GM12878 (cell line): Measurements from ENCODE around the gene LNX2. TPM values are rescaled to one million over a fixed set of nuclear protein-coding genes. Genes with fewer than 3 reads are reported as not detected.

Experiments used
- ATAC-seq: fragments of 200-7000 bp; cut with Tn5 transposase; 3 replicates; pipeline ENCODE4 v1.9.1; 2020; ENCODE audit warnings: mild to moderate bottlenecking, moderate library complexity
- BruUV-seq: library from RNA; stranded (reverse); fragments of 400-500 nt; replicated peaks from 2 replicates; lab custom pipeline; 2021; lab: Mats Ljungman, UMichigan
- CTCF ChIA-PET: fragments of 300-600 bp; sonication (Branson Sonifier 250); formaldehyde crosslinking; extraction: SDS; loops from one replicate; lab custom pipeline; 2021; ENCODE audit warnings: inconsistent platforms; lab: Yijun Ruan, JAX
- POLR2A ChIA-PET: fragments of 350-600 bp; formaldehyde crosslinking; extraction: SDS; loops from one replicate; lab custom pipeline; 2021; ENCODE audit warnings: inconsistent platforms; lab: Charles Lee
- RAD21 ChIA-PET: fragments of 300-600 bp; sonication (Branson Sonifier 250); formaldehyde crosslinking; loops from one replicate; lab custom pipeline; 2023; ENCODE audit warnings: antibody characterized with exemption; ENCODE audit not compliant: unreplicated experiment; lab: Charles Lee
- SMC1A ChIA-PET: fragments of 300-600 bp; sonication (Branson Sonifier 250); formaldehyde crosslinking; loops from one replicate; lab custom pipeline; 2023; ENCODE audit not compliant: unreplicated experiment, uncharacterized antibody; lab: Charles Lee
- DNase-seq: peaks from one replicate; pipeline ENCODE4 v3.0.0-alpha.2; 2011; ENCODE audit warnings: low read depth, low spot score
- FAIRE-seq: peaks from 3 replicates; lab custom pipeline; 2011; peaks lifted over from hg19 to GRCh38; lab: Jason Lieb, UNC
- H2AFZ ChIP-seq: 2 replicates; pipeline ENCODE4 v1.6.0; 2011; ENCODE audit warnings: low read depth, low read length, control low read depth; ENCODE audit not compliant: control insufficient read depth
- H3K27ac ChIP-seq: 2 replicates; pipeline ENCODE4 v1.5.1; 2011; ENCODE audit warnings: control low read depth; ENCODE audit not compliant: control insufficient read depth, insufficient read depth
- H3K27me3 ChIP-seq, 2 experiments: replicated peaks in 1 of 2; 2 replicates each; pipeline versions ENCODE4 v1.6.0 to v1.6.1; 2011; ENCODE audit warnings: low read length in 1 of 2; ENCODE audit not compliant: control insufficient read depth in 2 of 2, insufficient read depth in 2 of 2
- H3K36me3 ChIP-seq, 2 experiments: 2 replicates each; pipeline ENCODE4 v1.5.1; 2011; ENCODE audit warnings: low read length in 1 of 2; ENCODE audit not compliant: control insufficient read depth in 2 of 2, insufficient read depth in 2 of 2
- H3K4me1 ChIP-seq: 2 replicates; pipeline ENCODE4 v1.6.1; 2011; ENCODE audit warnings: mild to moderate bottlenecking, low read length, moderate library complexity, mixed read lengths; ENCODE audit not compliant: control insufficient read depth, insufficient read depth
- H3K4me2 ChIP-seq: 2 replicates; pipeline ENCODE4 v1.6.0; 2011; ENCODE audit warnings: control low read depth; ENCODE audit not compliant: control insufficient read depth, insufficient read depth
- H3K4me3 ChIP-seq: fragments of 200-600 bp; sonication (generic); 2 replicates; pipeline ENCODE4 v1.5.1; 2016
- H3K79me2 ChIP-seq: 2 replicates; pipeline ENCODE4 v1.6.0; 2011; ENCODE audit warnings: low read length; ENCODE audit not compliant: control insufficient read depth, insufficient read depth
- H3K9ac ChIP-seq: 2 replicates; pipeline ENCODE4 v1.8.0; 2011; ENCODE audit warnings: low read length, control low read depth, mixed read lengths; ENCODE audit not compliant: control insufficient read depth, insufficient read depth
- H3K9me3 ChIP-seq: replicated peaks from 3 replicates; pipeline ENCODE4 v1.5.1; 2011; ENCODE audit warnings: mild to moderate bottlenecking, low read length; ENCODE audit not compliant: control insufficient read depth, insufficient read depth
- H4K20me1 ChIP-seq: 2 replicates; pipeline ENCODE4 v1.6.0; 2011; ENCODE audit not compliant: control insufficient read depth, insufficient read depth
- CBX5 ChIP-seq: sonication (generic); IDR thresholded peaks from 2 replicates; pipeline ENCODE4 v1.6.1; 2016; ENCODE audit warnings: low read depth, moderate library complexity, mild to moderate bottlenecking, inconsistent platforms
- GABPA ChIP-seq: IDR thresholded peaks from 2 replicates; pipeline ENCODE4 v1.6.1; 2014; ENCODE audit warnings: antibody characterized with exemption, low read depth, mild to moderate bottlenecking, inconsistent platforms
- PKNOX1 ChIP-seq: fragments of 450-650 bp; IDR thresholded peaks from 2 replicates; pipeline ENCODE4 v1.6.1; 2016; ENCODE audit warnings: mild to moderate bottlenecking
- SMAD1 ChIP-seq: fragments of 450-650 bp; IDR thresholded peaks from 2 replicates; pipeline ENCODE4 v1.6.1; 2018; ENCODE audit warnings: mild to moderate bottlenecking, low read depth; ENCODE audit not compliant: partially characterized antibody
- WGBS: methylation state at CpG from one replicate; pipeline ENCODE4 v1.1.6; 2016; ENCODE audit warnings: low lambda C conversion rate; ENCODE audit not compliant: insufficient replicate concordance, insufficient coverage; ENCODE audit errors: missing lambda C conversion rate; 5-methylcytosine and 5-hydroxymethylcytosine counted together
- in situ Hi-C: fragments of 300-500 bp; cut with MboI; formaldehyde crosslinking; loops from 9 replicates; pipeline ENCODE4 v1.14.3; 2018; ENCODE audit warnings: mixed read lengths
- intact Hi-C: fragments of 100-400 bp; cut with micrococcal nuclease; formaldehyde crosslinking; loops from one replicate; pipeline ENCODE4 v1.14.2; 2022; ENCODE audit not compliant: unreplicated experiment
- polyA plus RNA-seq, 11 experiments: library from polyadenylated mRNA; depleted of rRNA in 4 of 11; unstranded in 6 of 11; stranded (reverse) in 5 of 11; fragments of >200 nt; fragmentation: Nextera tagmentation in 4 of 11; fragmentation: Illumina TruSeq in 1 of 11; extraction: Ambion mirVana in 4 of 11; extraction: Trizol in 1 of 11; gene quantifications; 1 replicate in 1 of 11; 2 replicates in 10 of 11; pipeline versions ENCODE4 v1.2.1 to v1.2.3, GENCODE V29; 2011 to 2016; ENCODE audit warnings: inconsistent platforms in 2 of 11, missing spikeins in 2 of 11, low read depth in 1 of 11
- total RNA-seq, 4 experiments: library from RNA; depleted of rRNA in 3 of 4; stranded (reverse); fragments of >200 nt in 3 of 4; fragmentation: Illumina TruSeq in 1 of 4; extraction: Trizol in 1 of 4; gene quantifications; 2 replicates each; pipeline versions ENCODE4 v1.2.1 to v1.2.3, GENCODE V29; 2013 to 2021
- TF ChIP-seq, protein P1 (sequence below): fragments of 450-650 bp; IDR thresholded peaks from 2 replicates; pipeline ENCODE4 v1.6.1; 2018; ENCODE audit warnings: mild to moderate bottlenecking, low read depth, moderate library complexity; ENCODE audit not compliant: partially characterized antibody

The LNX2 gene
- total and polyA plus RNA-seq, 10 of the 15 experiments (the other 5 are each of a cell fraction or from before 2014, with no cell fraction given), result 1.3 to 7.7 (median 4.4) TPM

DNA sequence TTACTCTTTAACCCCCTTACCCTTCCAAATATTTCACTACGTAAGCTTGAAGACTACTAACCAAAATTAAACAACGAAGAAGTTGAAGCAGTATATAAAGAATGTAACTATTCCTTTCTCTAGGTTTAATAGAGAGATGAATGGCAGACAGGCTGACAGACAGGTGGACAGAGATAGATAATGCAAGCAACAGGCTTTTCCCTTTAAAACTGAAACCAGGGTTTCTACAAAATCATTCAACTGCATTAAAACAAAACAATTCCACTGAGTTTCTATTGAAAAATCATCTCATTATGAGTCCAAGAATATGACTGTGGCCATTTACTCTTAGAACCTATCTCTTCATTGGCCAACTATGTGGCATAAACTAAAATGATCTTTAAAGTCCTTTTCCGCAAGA lies 15.2 kb downstream of the LNX2 start:
- no peaks in the 10 kb centered on the region for H3K36me3 ChIP-seq
- peaks cover 15% of the 10 kb centered on the region; the same call in 1 of the 2 replicates for H3K4me1 ChIP-seq
- intact Hi-C loops, result no loop called here
- no peaks in the 10 kb centered on the region; the same call in none of the 2 replicates for H3K79me2 ChIP-seq
- H3K9me3 ChIP-seq, result no peaks in the 10 kb centered on the region
- peak overlapping the region; percentile 24; the same call in 1 of the 2 replicates for H3K4me2 ChIP-seq
- in situ Hi-C loops, result no loop called here
- no peaks in the 10 kb centered on the region for H4K20me1 ChIP-seq
- no peak for DNase-seq
- ChIA-PET SMC1A (interaction anchor here (0.7 to 4.1 kb wide), 4 partner anchors 10 to 31 kb away, joined by 3 to 35 read pairs (median 3); partner anchors contain the start of gene LNX2), RAD21 (interaction anchor here (1.7 to 4.2 kb wide), 2 partner anchors 13 to 47 kb away, joined by 4 to 33 read pairs; partner anchors contain the start of gene LNX2), CTCF (interaction anchor here (1.1 to 4.0 kb wide), 3 partner anchors 10 to 15 kb away, joined by 3 to 27 read pairs (median 3); partner anchors contain the start of gene LNX2), POLR2A (interaction anchor here (4.6 kb wide), 1 partner anchor 15 kb away, joined by 55 read pairs; the partner anchor contains the start of genes LNX2 and POLR1D)
- H3K9ac ChIP-seq, result no peak overlapping the region
- TF ChIP-seq PKNOX1 (peak; percentile 68), SMAD1 (no peak)
- no peak overlapping the region for H3K4me3 ChIP-seq
- BruUV-seq, result no TSS peak
- no peak overlapping the region for H3K27ac ChIP-seq
- peak; percentile 7 for FAIRE-seq
- no peaks in the 10 kb centered on the region for H3K27me3 ChIP-seq
- WGBS, result 79% methylated on average over 3 of the region's 3 CpGs
- ATAC-seq, result peak; percentile 72
- H2AFZ ChIP-seq, result no peak overlapping the region

GRCh38 chr13:27601803-27602202 lies 18.5 kb downstream of the LNX2 start:
- intact Hi-C loops (no loop called here), in situ Hi-C loops (no loop called here)
- Histone ChIP-seq H2AFZ (no peak overlapping the region), H3K27ac (no peak overlapping the region), H3K9ac (no peak overlapping the region), H4K20me1 (no peaks in the 10 kb centered on the region), H3K9me3 (no peaks in the 10 kb centered on the region), H3K79me2 (no peaks in the 10 kb centered on the region; the same call in none of the 2 replicates), H3K4me2 (no peak overlapping the region), H3K27me3 (no peaks in the 10 kb centered on the region), H3K4me1 (peaks cover 7% of the 10 kb centered on the region; the same call in 1 of the 2 replicates)
- no peak for DNase-seq
- POLR2A ChIA-PET, result interaction anchor here (0.7 to 1.1 kb wide), 2 partner anchors 8 to 41 kb away, joined by 3 to 9 read pairs; no protein-coding TSS in a partner anchor
- RAD21 ChIA-PET, result no interaction called here
- CTCF ChIA-PET, result interaction anchor here (1.2 kb wide), 1 partner anchor 31 kb away, joined by 4 read pairs; no protein-coding TSS in a partner anchor
- no peak for FAIRE-seq
- 60% methylated on average over 2 of the region's 2 CpGs for WGBS
- no peak for ATAC-seq
- TF ChIP-seq GABPA, result no peak
- TF ChIP-seq, protein P1, sequence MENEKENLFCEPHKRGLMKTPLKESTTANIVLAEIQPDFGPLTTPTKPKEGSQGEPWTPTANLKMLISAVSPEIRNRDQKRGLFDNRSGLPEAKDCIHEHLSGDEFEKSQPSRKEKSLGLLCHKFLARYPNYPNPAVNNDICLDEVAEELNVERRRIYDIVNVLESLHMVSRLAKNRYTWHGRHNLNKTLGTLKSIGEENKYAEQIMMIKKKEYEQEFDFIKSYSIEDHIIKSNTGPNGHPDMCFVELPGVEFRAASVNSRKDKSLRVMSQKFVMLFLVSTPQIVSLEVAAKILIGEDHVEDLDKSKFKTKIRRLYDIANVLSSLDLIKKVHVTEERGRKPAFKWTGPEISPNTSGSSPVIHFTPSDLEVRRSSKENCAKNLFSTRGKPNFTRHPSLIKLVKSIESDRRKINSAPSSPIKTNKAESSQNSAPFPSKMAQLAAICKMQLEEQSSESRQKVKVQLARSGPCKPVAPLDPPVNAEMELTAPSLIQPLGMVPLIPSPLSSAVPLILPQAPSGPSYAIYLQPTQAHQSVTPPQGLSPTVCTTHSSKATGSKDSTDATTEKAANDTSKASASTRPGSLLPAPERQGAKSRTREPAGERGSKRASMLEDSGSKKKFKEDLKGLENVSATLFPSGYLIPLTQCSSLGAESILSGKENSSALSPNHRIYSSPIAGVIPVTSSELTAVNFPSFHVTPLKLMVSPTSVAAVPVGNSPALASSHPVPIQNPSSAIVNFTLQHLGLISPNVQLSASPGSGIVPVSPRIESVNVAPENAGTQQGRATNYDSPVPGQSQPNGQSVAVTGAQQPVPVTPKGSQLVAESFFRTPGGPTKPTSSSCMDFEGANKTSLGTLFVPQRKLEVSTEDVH, result no peak
- no peak for TF ChIP-seq CBX5
- TF ChIP-seq, all 136 proteins: peak for 0
- H3K36me3 ChIP-seq, result no peaks in the 10 kb centered on the region
- BruUV-seq, result no TSS peak
- no peak overlapping the region for H3K4me3 ChIP-seq
- SMC1A ChIA-PET, result interaction anchor here (1.3 to 2.4 kb wide), 2 partner anchors 11 to 40 kb away, joined by 6 read pairs; no protein-coding TSS in a partner anchor
